ENCODE data around the gene MECP2.

MECP2 gene

GRCh38 chrX:153992180-153992579 is 105.3 kb downstream of the MECP2 start:
- no peaks in the 10 kb centered on the region for H3K27me3 ChIP-seq (ENCODE audit: insufficient read depth, poor library complexity, severe bottlenecking)
- no peak for DNase-seq (ENCODE audit: low read depth in 1 of 2, low spot score in 1 of 2)
- H3K4me3 ChIP-seq (replicated peaks; ENCODE audit: insufficient read depth, low read length): no peak overlapping the region
- TF ChIP-seq SPI1 (IDR thresholded peaks at IDR 0.05; ENCODE audit: borderline replicate concordance, low read depth): no peak
- TF ChIP-seq POLR2AphosphoS5 (IDR thresholded peaks at IDR 0.05; ENCODE audit: low read depth): no peak
- H3K27ac ChIP-seq (replicated peaks): no peak overlapping the region

- H3K4me3 ChIP-seq (replicated peaks; ENCODE audit: insufficient read depth, low read length): no peak overlapping the region
- H3K27me3 ChIP-seq (ENCODE audit: insufficient read depth, poor library complexity, severe bottlenecking): no peaks in the 10 kb centered on the region
- no peak for DNase-seq (ENCODE audit: low read depth in 1 of 2, low spot score in 1 of 2)
- no peak overlapping the region for H3K27ac ChIP-seq (replicated peaks)
- TF ChIP-seq GABPA (IDR thresholded peaks at IDR 0.05; ENCODE audit: low read depth): no peak
- TF ChIP-seq POLR2AphosphoS5 (IDR thresholded peaks at IDR 0.05; ENCODE audit: low read depth): no peak
- no peak for TF ChIP-seq CTCF (IDR thresholded peaks at IDR 0.05; ENCODE audit: insufficient read depth, low read length)
- TF ChIP-seq SPI1 (IDR thresholded peaks at IDR 0.05; ENCODE audit: borderline replicate concordance, low read depth): no peak
- no peak for TF ChIP-seq REST (IDR thresholded peaks at IDR 0.05; ENCODE audit: insufficient replicate concordance, low read depth)
Measured at GRCh38 chrX:153991013-153991580, 106.4 kb downstream of the MECP2 start.

- DNase-seq (ENCODE audit: low read depth in 1 of 2, low spot score in 1 of 2): no peak
- Histone ChIP-seq H3K27me3 (ENCODE audit: insufficient read depth, poor library complexity, severe bottlenecking) (no peaks in the 10 kb centered on the region), H3K27ac (replicated peaks) (no peak overlapping the region), H3K4me3 (replicated peaks; ENCODE audit: insufficient read depth, low read length) (no peak overlapping the region)
- TF ChIP-seq CTCF (IDR thresholded peaks at IDR 0.05; ENCODE audit: insufficient read depth, low read length) (no peak), POLR2AphosphoS5 (IDR thresholded peaks at IDR 0.05; ENCODE audit: low read depth) (no peak), REST (IDR thresholded peaks at IDR 0.05; ENCODE audit: insufficient replicate concordance, low read depth) (no peak), GABPA (IDR thresholded peaks at IDR 0.05; ENCODE audit: low read depth) (no peak), SPI1 (IDR thresholded peaks at IDR 0.05; ENCODE audit: borderline replicate concordance, low read depth) (no peak)
Measured at GRCh38 chrX:153989973-153990655, 107.4 kb downstream of the MECP2 start.

- no peak for TF ChIP-seq REST (IDR thresholded peaks at IDR 0.05; ENCODE audit: insufficient replicate concordance, low read depth)
- TF ChIP-seq CTCF (IDR thresholded peaks at IDR 0.05; ENCODE audit: insufficient read depth, low read length): no peak
- no peak for TF ChIP-seq SPI1 (IDR thresholded peaks at IDR 0.05; ENCODE audit: borderline replicate concordance, low read depth)
- no peak for TF ChIP-seq POLR2AphosphoS5 (IDR thresholded peaks at IDR 0.05; ENCODE audit: low read depth)
- H3K4me3 ChIP-seq (replicated peaks; ENCODE audit: insufficient read depth, low read length): no peak overlapping the region
- no peaks in the 10 kb centered on the region for H3K27me3 ChIP-seq (ENCODE audit: insufficient read depth, poor library complexity, severe bottlenecking)
- no peak for DNase-seq (ENCODE audit: low read depth in 1 of 2, low spot score in 1 of 2)
- H3K27ac ChIP-seq (replicated peaks): no peak overlapping the region
Measured at GRCh38 chrX:153988493-153988892, 109.0 kb downstream of the MECP2 start.
